Umbilical cord (tissue), 2 donors: ENCODE measurements around the gene ALK. TPM values are rescaled to one million over a fixed set of nuclear protein-coding genes. Genes with fewer than 3 reads are reported as not detected.

Experiments used
- DNase-seq: peaks from one replicate; pipeline ENCODE4 v3.0.0-alpha.2; 2015; ENCODE audit warnings: low spot score
- total RNA-seq: library from RNA; depleted of rRNA; stranded (reverse); fragments of >200 nt; gene quantifications from one replicate; pipeline ENCODE4 v1.2.3, GENCODE V29; 2014; ENCODE audit warnings: low replicate concordance; ENCODE audit not compliant: insufficient read depth

Gene ALK
- total RNA-seq, 1 donor from 2014 or later = 1.2 TPM

DNA sequence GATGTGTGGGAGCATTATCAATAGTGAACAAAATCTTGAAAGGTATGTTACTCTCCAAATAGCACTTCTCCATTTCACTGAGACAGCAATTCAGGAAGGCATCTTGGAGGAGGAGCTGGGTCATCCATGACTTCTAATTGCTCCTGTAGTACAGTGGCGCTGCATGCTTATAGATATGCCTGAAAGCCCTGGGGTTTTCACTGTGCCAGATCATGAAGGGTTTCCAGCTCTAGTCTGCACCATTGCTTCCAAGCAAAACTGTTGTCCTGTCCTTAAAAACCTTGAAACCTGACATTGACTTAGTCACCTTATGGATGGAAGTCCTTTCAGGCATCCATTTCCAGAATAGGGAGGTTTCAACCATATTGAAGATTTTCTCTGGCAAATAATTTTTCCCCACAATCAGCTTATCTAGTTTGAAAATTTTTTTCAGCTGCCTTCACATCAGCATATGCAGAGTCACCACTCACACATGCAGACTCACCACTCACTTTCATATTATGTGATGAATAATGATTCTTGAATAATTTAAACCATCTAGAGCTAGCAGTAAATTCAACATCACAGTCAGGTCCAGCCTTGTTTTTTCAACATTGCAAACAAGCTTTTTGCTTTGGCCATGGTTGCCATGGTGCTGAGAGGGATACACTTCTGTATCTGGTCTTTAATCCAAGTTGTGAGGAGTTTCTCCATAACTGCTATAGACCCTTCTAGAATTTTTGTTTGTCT is 509.0 kb downstream of the ALK start:
- DNase-seq = no peak

DNA sequence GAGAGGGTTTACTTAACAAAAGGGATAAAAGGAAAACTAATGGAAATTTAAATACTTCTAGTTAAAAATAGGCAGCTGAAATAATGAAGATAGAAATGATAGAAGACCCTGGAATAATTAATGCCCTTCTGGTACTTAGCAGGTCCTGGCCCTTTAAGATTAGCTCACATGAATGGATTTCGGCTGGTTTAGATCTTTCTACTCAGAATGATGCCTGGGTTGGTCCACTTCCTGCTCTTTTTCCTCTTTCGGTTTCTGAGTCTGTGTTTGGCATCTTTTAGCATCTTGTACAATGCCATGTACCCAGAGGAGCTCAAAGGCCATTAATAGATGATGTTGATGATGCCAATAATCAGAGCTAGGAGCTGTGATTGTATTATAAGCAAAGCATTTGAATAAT is 515.7 kb downstream of the ALK start:
- DNase-seq = no peak

DNA sequence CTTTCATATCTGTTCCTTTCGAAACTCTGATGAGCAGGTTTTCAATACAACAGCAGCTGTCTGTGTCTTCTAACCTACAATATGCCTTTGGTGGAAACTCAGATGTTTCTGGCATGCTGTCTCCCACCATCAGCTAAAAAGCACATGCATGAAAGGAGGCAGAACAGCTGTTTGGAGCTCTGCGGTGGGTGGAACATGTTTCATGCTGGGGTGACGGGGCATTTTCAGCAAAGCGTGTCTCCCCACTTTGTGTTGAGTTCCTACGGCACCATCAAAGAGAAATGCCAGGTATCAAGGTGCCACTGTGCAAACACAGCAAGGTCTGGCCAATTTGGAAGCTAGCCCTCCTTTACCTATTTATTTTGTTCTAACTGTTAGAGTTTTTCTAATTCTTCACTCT is 516.1 kb downstream of the ALK start:
- DNase-seq = no peak

DNA sequence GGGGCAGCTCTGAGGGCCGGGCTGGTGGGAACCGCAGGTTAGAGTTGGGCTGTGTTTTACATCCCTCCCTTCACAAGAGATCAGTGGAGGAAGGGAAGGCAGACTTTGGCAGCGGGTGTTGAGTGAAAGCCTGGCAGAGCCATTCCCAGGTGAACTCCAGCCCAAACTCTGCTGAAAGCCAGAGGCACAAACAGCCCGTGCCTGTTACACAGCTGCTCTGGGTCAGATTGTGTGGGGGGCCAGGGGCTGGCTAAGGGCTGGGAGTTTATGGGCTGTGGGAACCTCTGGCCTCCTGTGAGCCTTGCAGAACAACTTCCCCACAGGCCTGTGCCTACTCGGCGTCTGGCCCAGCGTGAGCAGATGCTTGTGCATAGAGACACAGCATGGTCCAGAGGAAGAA is 519.4 kb downstream of the ALK start:
- no peak for DNase-seq

DNA sequence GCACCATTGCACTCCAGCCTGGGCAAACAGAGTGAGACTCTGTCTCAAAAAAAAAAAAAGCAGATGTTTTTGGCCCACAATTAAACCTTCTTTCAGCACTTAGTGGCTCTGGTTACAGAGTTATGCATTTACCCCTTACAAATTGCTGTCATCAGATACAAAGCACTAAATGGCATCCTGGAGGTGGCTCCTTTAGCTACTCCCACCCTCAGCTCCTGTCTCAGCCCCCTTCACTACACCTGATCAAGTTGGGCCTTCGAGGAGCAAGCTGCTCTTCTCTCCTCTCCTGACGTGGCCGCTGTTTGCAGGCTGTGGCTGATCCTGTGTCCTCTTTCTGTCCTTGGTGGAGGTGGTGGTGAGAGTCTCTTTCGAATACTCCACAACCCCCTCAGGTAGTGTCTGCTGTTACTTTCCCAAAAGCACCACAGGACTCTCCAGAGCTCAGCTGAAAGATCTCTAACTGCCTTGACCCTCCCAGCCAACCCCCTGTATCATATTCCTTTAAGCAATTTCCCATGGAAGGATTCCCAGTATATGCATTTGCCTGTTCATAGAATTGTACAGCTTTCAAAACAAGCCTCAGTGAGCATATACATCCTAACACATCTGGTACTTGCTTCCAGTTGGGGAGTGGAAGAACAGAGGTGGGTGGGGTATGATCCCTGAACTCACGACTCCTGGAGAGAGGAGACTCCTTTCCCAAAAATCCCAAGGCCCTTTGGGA is 520.3 kb downstream of the ALK start:
- DNase-seq = no peak

DNA sequence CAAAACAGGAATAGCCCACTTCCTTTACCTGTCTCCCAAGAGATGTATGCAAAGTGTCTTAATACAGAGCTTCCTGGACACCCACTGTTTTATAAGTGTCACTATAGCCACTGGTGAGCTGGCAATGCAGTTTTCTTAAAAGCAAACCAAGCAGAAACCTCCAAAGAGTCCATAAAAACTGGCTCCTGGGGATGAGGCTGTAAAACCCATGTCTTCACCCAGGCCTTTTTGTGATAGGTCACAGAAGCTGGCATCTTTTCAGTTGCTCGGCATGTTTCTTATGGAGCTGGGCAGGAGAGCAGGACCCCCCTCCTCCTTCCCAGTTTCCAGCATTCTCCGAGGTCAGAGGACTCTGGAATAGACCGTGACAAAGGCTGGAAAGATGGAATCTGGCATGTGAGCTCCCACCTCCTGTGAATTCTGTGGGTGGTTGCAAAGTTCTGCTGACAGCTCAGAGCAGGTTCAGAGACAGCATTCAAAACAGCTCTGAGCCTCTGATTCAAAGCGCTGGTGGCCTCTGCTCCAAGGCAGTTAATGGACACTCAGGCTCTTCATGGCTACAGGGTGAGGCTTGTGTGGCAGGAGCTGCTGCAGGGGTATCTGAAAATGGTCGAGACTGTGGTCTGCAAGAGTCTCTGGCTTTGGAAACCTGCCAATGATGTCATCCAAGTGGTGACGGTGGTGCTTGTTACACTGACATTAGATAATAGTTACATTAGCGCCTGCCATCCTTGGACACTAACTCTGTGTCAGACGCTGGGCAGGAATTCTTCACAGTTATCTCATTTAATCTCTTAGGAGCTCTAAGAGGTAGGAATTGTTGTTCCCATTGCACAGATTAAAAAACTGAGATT is 522.8 kb downstream of the ALK start:
- no peak for DNase-seq

DNA sequence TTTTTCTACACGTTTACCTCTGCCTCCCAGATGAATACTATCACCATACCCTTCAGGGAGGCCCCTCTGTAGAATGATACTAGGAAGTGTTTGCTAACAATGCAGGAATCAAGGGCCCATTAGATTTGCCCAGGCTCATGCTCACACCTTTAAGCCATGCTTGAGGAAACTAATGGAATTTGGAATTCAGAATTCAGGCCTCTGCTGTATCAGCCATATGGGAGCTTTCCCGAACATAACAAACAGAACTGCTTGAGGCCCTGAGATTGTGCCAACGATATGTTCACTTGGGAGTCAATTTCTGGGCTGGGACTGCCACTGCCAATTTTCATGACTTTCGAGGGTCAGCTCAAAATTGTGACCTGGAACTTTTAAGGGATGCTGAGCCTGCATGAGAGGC is 523.7 kb downstream of the ALK start:
- DNase-seq = no peak

DNA sequence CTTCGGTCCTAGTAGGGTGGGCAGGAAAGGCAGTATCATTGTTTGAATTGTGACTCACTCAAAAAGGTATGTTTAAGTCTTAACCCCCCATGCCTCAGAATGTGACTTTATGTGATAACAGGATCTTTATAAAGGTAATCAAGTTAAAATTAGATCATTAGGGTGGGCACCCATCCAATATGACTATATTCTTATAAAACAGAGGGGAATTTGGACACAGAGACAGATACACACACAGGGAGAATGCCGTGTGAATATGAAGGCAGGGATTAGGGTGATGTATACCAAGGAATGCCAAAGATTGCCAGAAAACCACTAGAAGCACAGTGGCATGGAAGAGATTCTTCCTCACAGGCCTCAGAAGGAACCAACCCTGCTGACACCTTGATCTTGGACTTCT is 524.3 kb downstream of the ALK start:
- no peak for DNase-seq

DNA sequence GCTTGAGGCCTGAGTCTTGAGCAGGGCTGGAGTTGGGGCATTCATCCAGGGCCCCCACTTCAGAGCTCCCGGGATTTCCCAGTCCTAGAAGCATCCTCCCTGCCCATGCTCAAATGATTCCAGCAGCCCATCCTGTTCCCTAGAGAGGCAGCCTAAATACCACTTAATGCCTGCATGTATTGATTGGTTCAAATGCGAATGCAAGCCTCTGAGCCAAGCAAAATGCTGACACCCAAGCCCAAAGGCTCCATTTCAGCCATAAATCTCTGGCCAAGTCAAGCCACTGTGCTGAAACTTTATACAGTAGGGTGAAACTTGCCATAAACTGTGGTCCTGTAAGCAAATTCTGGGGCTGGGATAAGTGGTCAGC is 526.4 kb downstream of the ALK start:
- no peak for DNase-seq

DNA sequence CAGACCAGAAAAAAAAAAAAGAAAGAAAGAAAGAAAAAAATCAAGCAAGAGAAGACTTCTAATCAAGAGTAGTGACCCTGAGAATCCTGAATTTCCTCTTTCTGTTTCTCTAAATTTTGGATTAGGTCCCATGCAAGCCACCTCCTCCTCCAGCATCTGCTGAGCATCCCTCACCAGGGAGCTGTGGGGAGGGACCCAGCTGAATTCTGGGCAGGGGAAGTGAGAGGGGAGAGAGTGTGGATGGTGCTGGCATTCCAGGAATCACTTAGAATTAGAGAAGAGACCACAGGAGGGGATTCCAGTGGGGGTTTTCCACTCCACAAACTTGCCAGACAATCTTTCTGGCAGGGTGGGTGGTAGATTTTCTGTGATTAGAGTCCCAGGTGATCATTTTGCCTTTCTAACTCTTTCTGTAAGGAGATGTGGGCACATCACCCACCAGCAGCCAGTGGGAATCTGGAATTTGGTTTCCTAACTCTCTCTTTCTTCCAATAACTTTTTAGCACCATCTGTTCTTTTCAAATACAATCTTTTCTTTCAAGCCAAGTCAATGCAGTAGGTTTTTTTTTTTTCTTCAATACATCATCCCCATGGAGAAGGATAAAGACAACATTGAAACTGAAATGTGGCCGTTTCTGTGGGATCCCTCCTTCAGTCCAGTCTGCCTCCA is 526.9 kb downstream of the ALK start:
- no peak for DNase-seq

DNA sequence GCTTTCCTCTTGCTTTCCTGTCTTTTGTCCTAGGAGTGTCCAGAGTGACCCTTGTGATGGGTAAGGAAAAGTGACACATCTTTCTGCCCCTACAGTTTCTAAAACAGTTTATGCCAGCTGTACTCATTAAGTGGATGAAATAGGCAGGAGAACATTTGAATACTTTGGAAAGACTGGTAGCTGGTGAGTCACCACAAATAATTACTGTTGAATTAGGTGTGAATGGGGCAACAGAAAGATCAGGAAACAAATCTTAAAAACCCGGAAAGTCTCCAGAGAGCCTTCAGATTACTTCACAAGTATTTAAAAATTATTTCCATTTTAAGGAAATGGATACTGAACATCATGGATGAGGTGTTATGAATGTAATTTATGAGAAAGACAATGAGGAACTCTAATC is 527.7 kb downstream of the ALK start:
- DNase-seq = no peak

DNA sequence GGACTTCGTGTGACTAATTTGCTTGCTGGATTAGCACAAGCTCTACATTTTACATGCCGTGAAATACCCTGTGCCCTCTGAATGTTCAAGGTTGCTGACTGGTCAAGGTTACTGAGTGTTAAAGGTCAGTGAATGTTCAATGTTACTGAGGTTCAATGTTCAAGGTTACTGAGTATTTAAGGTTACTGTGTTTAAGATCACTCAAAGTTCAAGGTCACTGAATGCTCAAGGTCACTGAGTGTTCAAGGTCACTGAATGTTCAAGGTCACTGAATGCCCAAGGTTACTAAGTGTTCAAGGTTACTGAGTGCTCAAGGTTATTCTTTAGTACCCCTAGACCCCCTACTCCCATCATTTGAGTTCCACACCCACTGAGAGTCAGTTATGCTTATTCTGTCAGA is 528.6 kb downstream of the ALK start:
- no peak for DNase-seq

DNA sequence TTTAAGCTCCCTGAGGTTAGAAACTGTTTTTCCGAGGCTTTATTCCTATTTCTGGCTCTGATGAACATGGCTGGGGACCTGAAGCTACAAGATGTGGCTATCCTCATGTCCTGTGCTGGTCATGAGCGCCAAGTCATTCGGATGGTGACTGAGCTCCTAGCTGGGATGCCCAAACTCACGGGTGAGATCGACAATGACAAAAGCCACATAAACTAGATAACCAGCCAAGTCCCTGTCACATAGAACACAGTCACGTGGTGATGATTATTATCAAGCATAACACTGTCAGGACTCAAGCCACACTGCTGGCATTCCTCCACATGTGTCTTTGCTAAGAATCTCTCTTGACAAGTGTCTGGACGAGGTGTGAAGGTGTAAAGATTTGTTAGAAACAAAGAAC is 531.2 kb downstream of the ALK start:
- no peak for DNase-seq

DNA sequence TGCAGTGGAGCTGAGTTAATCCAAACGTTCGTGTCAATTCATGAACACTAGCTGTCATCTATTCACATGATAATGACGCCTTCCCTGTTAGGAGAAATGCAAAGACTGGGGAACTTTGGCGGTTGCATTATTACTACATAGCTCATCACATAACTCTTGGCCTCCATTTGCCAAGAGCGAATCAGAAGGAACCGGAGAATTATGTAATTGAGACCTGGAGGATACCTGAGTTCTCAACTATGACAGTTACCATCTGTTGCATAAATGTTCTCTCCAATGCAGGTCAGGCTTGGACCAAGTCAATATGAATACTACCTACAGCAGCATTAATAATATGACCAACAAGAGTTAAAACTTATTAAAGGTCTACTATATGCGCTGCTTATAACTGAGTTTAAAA is 531.7 kb downstream of the ALK start:
- DNase-seq = no peak

DNA sequence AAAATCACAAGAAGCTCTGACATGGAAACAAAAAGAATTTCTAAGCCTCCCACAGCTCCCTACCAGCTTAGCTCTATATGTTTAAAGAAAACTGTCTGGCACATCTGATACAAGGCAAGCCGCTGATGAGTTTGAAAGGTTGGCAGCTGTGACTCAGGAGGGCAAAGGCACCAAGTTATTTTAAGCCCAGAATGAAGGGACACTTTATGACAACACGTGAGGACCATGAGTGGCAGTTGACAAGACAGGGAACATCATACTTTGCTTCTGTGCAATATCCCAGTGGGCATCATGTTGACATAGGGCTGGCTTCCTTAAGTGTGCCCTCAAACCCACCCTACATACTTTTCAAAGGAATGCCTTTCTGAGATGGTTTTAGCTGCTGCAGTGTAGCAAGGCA is 533.3 kb downstream of the ALK start:
- no peak for DNase-seq

DNA sequence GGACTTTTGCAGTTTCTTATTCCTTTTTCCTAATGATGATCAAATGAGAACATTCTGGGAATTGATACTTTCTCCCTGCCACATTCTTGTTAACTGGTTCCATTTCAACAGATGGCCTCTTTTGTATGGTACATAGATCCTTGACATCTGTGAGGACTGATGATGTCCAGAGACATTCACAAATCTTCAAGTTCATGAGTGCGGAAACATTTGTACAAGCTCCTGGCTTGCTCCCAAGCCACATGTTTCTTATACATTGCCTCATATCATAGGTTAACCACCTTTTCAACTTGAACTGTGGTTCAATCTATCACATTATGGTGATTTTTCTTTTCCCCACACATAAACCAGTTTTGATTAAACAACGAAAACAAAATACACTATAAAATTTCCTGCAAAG is 538.9 kb downstream of the ALK start:
- DNase-seq = peak; percentile 58

DNA sequence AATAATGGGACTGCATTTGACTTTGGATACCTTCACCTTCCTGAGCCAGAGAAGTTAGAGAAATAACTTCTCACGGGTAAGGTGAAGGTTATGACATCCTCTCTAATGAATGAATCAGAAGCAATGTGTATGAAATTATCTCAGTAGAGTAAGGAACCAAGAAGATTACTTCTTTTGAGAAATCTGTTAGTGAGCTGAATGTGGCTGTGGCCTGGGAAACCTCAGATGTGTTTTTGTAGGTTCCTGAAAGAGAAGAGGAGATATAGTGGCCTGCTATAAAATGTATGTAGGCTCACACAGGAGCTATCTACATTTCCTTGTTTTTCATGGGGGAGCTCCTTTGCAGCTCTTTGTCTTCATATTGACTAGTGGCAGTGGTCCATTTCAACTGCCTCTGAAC is 543.6 kb downstream of the ALK start:
- DNase-seq = no peak

DNA sequence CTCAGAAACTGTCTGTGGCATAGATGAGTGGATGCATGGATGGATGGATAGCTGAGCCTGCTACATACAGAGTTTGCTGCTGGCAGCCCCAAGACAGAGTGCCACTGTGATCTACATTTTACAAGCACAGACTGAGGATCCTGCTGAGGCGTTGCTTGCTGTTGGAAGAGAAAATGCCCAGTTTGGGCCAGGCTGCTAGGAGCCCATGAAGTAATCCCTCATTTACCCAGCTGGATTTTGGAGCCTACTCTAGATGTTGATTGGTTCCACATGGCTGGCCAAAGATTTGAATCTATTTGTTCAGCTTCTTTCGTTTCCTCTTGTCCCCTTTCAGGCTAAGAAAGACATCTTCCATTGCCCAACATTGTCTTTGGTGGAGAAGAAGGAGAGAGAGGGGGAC is 544.8 kb downstream of the ALK start:
- no peak for DNase-seq

DNA sequence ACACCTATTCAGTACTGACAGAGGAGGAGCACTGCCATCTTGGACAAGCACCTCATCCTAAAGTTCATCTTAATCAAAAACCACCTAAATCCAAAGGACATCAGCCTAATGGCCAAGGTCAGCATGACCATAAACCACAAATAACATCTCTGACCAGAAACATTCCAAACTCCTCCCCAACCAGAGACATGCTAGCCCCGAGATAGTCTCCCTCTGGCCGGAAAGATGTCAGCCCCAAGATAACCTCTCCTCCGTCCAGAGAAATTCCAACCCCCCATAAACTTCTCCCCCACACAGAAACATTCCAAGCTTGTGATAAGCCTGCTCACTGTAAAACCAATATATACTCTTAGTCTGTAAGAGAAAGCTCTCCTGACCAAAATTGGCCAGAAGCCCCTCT is 545.5 kb downstream of the ALK start:
- DNase-seq = no peak

DNA sequence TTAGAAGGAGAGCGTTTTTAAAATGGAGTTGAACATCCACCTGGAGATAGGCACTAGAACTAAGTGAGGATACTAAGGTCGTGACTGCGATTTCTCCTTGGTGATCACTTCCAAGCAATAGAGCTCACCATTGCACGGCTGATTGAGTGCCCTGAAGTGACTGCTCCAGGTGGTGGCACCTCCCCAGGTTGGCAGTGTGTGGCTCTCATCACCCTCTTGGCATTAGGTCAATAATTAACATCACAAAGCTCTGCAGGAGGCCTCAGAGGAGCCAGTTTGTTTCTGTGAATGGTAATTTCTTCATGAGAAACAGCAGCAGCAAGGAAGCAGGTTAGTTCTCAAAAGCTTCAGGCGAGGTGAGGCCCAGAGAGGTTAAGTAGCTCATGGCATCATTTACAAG is 546.6 kb downstream of the ALK start:
- no peak for DNase-seq

DNA sequence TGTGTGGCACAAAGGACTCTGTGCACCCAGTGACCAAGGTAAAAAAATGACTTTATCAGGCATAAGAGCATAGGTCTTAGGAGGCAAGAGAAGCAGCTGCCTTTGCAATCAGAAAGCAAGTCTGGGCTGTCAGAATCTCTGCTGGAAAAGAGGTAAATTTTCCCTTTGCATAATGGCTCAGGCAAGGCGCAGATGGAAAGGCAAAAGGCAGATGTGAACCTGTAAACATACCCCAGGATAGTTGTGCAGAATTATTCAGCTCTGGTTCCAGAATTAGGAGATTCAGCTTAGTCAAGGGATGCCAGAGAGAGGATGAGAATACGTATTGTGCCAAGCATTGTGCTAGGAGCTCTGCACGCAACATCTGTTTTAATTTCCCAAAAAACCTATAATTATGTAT is 547.5 kb downstream of the ALK start:
- DNase-seq = no peak

DNA sequence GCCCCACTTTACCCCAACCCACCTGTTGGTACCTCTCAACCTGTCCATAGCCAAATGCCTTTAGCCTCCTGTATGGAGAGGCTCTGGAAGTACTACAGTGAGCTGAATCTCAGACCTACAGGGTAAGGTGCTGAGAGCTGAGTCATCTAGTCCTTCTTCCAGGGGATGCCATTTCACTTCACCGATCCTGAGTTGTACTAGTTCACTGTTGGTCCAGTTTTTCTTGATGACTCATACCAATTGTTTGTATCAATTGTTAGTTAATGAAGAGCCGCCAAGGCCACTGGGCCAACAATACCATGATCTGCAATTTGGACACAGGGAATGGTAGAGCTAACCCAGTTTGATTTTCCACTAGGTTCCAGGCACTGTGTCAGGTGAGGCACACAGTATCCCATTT is 549.2 kb downstream of the ALK start:
- DNase-seq = no peak
